Stimulated activated CD4-positive, alpha-beta T cell treated with anti-CD3 and anti-CD28 coated beads, TNF-alpha, amount 100 ng/mL, for 4 hours (primary cell): ENCODE measurements around the gene ACTL8.

Source experiments
- DNase-seq, 3 experiments: peaks; one replicate each; pipeline ENCODE4 v3.0.0-alpha.2; 2020; ENCODE audit warnings: low read depth in 3 of 3

The ACTL8 gene

DNA sequence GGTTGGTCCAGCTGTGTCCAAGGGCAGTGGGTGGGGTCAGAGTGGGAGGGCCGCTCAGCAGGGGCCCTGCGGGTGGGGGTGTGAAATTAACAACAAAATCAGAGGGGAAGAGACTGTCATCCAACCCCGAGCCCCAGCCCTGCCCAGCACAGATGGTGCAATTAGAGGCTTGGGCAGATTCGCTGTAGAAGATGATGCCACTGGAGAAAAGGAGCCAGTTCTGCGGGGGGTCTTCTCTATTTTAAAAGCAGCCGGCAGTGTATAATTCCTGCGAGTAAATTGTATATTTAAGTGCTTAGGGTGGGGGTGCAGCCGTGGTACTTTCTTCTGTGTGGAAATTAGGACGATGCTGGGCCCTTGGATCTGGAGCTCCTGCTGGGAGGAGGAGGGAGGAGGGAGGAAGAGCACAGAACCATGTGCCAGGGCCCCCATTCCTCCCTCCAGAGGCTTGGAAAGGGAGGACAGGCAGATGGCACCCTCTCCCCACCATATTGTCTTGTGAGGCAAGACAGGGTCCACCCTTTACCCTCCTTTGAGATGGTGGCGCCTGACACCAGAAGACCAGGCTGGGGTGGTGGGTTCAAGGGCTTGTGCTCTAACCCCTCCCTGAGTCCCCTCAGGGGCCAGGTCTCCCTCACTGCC, 89.2 kb downstream of the ACTL8 start:
- DNase-seq, result no peak

DNA sequence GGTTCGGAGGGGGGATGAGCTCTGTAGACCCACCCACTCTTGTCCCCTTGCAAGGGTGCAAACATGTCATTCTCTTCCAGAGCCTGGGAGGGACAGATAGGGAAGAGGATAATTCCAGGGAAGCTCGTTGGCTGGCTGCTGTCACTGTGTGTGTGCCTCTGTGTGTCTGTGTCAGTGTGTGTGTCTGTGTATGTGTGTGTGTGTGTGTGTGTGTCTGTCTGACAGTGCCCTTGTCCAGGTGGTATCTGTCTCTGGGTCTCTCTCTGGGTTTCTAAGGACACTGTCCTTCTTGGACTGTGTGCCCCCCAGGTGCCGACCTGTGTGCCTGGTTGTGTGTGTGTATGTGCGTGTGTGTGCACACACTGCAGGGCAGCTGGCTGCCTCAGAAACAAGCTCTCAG, 90.5 kb downstream of the ACTL8 start:
- no peak for DNase-seq

DNA sequence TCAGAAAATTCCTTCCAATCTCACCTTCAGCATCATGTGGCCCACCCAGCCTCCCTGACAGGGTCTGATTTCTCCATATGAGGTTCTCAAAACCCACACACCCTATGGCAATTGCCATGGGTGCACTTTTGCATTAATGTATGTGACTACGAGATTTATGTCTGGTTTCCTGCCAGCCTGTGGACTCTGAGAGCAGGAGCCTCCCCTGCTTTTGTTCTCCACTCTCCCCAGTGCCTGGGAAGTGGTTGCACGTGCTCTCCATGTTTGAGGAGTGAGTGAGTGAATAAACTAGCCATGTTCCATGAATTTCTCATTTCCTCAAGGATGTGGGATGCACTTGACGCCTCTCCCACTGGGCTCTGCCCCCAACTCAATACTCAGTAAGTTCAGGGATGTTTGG, 91.2 kb downstream of the ACTL8 start:
- DNase-seq, result no peak

DNA sequence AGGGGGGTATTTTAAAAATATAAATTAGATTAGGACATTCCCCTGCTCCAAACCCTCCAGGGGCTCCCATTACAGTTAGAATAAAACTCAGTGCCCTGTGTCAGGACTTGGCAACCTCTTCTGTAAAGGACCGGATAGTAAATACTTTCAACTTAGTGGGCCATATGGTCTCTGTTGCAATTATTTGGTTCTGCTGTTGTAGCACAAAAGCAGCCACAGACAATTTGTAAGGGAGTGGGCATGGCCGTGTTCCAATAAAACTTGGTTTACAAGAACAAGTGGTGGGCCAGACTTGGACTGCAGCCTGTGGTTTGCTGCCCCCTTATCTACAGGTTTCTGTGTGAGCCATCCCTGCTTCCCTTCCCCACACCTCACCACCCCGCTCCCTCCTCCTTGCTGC, 92.0 kb downstream of the ACTL8 start:
- DNase-seq, result no peak

DNA sequence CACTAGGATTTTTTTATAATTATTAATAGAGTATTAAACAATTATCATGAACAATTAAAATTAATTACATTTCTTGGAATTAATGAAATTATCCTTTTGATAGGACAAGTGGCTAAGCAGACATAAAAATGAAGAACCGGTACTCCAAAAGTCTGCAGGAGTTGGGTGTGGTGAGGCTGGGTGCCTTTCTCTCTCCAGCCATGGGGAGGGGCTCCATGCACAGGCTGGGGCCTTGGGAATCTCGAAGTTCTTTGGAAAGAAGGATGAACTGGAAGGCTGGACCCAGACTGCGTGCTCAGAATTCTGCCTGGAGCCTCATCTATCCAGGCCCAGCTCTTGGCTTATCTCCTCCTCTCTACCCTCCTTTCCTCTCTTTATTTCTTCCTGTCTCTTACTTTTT, 94.1 kb downstream of the ACTL8 start:
- DNase-seq, result no peak

DNA sequence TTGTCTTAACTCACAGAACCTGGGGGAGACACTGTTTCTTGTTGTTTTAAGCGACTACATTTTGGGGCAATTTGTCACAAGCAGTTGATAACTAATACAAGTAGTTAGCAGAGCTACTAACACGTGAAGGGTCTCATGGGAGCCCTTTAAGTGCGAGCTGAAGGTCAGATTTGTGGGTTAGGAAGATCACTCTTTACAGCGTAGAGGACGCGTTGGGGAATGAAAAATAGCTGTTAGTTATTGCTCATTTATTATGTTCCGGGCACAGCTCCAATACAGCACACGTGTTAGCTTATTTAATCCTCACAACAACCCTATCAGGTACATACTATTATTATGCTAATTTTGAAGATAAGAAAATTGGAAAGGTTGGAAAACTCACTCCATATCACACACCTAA, 95.9 kb downstream of the ACTL8 start:
- DNase-seq, result no peak

DNA sequence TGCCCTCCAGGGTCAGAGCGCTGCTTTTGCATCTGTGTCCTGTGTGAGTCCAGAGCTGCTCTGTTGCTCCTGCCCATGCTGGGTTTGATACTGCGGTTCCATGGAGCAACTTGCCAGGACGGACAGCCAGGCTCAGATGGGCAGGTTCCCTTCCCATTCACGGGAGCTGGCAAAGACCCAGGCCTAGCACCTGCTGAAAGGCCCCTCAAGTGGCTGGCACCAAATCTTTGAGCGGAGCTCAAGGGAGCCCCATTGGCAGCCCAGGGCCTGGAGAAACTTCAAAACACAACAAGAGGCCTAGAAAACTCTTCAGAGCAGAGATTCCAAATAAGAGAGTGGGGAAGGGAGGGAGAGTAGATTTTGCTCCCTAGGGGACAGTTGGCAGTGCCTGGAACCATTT, 97.2 kb downstream of the ACTL8 start:
- DNase-seq, result no peak

DNA sequence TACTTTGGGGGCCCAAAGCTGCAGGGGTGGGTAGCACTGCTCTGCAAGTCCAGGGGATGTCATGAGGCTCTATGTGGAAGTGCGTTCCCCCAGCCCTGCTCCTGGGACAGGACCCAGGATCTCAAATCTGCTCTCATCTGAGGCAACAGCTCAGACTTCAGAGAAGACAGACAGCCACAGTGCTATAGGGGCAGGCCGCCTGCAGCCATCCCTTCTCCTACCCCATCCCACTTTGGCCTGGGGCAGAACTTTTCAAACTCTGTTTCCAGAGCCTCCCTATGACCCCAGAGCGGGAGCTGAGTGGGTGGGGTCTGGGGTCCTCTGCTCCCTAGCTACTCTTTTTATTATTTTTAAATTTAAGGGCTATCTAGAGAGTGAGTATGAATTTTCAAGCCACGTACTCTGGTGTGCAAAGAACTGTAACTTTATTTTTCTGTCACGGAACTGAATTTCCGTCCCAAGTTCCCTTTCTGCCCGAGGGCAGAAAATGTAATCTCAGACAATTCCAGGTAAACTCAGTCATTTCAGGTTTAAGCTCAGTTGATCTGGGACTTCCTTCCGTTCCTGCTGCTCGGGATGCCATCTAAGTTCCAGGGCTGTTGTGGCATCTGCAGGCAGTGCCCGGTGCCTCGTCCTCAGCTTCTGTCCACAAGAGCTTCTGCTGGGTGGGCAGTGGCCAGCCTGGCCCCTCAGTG, 98.3 kb downstream of the ACTL8 start:
- no peak for DNase-seq

DNA sequence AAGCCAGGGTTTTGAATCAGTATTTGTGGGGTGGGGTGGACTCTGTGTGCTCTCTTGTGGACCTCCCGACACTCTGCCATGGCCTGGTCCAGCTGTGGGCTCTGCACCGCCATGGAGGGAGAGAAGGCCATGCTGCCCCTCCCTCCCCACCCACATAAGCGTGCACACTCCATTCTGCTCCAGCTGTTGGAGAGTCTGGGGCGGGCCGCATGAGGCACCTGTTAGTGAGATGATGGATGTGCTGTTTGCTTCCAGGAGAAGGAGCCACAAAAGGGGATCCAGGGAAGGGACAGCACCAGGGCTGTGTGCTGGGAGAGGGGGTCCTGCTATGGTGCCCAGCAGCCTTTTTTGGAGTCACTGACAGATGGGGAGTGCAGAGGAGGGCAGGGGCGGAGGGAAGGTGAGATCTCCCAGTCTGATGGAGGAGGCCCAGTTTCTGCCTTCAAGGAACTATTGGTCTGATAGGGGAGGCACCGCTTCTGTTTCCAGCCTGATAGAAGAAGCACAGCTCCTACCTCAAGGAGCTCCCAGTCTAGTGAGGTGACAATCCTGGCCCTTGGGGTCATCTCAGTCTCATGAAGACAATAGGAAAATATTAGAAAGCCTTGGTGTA, 101.5 kb downstream of the ACTL8 start:
- no peak for DNase-seq

DNA sequence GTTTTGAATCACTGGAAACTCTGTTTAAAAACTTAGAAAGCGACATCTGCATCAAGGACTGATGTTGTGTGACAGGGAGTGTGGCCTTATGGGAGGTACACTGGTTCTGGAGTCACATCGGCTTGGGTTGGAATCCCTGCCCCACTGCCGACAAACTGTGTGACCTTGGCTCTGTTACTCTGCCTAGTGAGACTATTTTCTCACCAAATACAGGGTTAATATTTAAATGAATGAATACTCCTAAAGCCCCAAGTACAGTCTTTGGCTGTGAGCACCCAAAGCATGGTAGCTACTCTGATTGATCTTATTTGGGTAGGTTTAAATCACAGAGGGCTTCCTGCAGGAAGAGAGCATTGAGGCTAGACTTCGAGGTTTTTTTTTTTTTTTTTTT, 102.0 kb downstream of the ACTL8 start:
- DNase-seq, result no peak

DNA sequence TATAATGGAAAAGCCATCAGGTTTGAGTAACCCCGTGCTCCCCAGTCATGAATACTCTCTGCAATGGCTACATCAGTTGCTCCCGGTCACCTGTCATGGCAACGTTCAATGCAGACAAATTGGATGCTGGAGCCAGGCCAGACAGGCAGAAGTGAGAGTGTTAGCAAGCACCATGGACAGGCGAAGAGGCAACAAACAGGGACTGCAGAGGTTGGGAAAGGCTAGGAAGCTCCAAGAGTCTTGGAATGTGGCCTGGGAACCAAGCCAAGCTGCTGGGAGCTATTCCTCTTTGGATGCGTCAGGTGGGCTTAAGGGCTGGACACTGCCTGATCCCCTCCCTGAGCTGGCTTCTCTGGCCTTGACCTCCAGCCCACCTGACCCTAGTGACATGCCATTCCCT, 102.9 kb downstream of the ACTL8 start:
- no peak for DNase-seq

DNA sequence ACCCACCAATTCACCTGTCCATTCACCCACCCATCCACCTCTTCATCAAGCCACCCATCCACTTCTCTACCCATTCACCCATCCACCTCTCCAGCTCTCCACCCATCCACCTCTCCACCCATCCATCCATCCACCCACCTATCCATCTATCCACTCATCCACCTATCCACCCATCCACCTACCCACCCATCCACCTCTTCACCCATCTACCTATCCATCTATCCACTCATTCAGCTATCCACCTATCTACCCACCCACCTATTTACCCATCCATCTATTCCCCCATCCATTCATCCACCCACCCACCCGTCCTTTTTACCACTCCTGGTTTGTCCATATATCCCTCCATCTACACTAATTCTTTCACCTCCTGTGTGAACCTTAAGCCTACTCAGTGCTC, 105.7 kb downstream of the ACTL8 start:
- DNase-seq, result no peak

DNA sequence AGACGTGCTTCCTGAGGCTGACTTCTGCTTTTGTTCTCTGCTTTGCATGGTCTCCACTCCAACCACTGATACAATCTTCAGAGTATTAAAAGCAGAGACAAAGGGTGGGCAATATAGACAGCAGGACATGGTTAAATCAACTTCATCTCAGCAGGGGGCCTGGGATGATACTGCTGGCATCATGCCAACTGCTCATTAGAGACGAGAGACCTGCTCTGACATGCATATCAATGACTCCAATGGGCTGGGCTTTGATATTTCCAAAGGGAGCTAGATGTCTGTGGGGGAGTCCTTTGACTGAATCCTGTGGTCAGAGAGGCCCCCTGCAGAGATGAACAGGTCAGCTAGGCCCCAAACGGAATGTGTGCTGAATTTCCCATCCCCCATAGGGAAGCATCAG, 106.6 kb downstream of the ACTL8 start:
- DNase-seq, result no peak

DNA sequence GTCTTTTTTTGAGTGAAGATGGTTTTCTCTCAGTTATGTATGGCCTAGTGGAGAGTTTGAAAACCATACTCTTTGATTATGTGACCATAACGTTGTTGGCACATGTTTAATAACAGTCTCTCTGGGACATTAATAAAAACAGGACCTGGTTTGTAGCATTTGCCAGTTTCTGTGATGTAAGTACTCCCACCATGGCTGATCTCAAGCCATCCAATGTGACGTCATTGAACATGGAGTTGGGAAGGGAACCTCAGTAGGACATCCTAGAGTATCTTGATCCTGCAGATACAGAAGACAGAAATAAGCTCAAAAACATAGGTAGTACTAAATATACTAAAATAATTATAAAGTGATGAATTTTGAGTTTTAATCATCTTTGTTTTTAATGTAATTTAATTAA, 107.0 kb downstream of the ACTL8 start:
- DNase-seq, result no peak

DNA sequence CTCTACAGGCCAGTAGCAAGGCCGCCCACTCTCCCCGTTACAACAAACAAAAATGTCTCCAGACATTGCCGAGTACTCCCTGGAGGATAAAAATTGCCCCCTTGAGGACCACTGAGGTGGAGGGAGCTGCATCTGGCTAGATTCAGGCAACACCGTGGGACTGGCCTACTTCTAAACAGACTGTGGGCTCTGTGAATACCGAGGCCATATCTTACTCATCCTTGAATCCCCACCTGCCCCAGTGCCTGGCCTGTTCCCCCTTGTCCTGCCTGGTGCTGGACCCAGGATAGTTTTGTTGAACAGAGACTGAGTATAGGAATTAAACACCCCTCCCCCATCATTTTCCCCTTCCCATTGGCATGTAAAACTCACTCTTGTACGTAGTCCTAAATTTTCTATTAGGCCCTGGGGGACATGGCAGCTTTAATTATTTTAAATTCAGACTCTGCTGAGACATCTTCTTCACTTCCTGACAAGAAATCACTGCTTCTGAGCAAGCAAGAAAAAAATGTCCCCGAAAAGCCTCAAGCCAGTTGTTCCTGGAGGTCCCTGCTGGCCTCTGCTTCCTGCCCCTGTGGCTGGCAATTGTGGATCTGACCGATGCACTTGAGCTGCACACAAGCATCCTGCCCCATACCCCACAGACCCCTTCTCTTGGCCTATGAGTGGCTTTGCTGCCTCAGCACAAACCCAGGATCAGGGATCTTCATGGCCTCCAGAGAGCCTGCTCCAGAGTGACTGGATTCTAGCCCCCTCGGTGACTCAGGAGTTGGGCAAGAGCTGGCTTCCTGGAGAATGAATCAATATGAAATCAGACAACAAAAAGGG, 111.0 kb downstream of the ACTL8 start:
- no peak for DNase-seq

DNA sequence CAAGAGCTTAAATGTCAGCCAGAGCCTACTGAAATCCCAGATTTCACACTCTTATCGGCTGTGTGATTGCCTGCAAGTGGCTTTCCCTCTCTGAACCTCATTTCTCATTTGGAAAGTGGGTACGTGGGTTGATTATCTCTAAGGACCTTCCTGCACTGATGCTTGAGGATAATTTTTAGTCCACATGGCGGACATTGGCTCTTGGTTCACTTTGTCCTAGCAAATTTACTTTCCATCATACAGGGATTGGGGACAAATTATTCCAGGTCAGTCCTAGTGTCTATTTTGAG, 111.6 kb downstream of the ACTL8 start:
- DNase-seq, result no peak

DNA sequence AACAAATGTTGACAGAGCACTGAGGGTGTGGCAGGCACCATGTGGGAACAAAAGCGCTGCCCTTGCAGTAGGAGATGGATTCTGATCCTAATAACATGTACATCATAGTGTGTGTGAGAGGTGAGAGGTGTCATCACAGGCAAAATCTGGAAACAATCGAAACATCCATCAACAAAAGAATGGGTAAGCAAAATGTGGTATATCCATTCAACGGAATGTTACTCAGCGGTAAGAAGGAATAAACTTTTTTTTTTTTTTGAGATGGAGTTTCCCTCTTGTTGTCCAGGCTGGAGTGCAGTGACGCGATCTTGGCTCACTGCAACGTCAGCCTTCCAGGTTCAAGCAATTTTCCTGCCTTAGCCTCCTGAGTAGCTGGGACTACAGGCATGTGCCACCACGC, 112.3 kb downstream of the ACTL8 start:
- DNase-seq, result no peak

DNA sequence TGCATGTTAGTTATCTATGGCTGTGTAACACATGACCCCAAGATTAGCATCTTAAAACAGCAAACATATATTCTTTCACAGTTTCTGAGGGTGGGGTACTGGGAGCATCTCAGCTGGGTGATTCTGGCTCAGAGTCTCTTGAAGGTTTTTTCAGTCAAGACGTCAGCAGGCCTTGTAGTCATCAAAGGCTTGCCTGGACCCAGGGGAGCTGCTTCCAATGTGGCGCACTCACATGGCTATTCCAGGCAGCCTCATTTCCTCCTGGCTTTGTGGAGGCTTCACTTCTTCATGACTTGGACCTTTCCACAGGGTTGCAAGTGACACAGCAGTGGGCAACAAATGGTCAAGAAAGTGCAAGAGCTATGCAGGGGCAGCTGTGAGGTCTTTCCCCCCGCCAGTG, 114.7 kb downstream of the ACTL8 start:
- no peak for DNase-seq

DNA sequence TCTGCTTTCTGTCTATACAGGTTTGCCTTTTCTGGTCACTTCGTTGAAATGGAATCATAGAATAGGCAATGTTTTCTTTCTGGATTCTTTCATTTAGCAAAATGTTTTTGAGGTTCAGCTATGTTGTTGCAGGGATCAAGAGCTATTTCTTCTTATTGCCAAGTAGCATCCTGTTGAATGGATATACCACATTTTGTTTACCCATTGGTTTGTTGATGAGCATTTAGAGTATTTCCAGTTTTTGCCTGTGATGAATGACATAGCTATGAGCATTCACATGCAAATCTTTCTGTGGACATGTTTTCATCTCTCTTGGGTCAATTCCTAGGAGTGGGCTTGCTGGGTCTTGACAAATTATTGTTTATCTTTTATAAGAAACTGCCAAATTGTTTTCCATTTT, 115.5 kb downstream of the ACTL8 start:
- DNase-seq, result no peak

DNA sequence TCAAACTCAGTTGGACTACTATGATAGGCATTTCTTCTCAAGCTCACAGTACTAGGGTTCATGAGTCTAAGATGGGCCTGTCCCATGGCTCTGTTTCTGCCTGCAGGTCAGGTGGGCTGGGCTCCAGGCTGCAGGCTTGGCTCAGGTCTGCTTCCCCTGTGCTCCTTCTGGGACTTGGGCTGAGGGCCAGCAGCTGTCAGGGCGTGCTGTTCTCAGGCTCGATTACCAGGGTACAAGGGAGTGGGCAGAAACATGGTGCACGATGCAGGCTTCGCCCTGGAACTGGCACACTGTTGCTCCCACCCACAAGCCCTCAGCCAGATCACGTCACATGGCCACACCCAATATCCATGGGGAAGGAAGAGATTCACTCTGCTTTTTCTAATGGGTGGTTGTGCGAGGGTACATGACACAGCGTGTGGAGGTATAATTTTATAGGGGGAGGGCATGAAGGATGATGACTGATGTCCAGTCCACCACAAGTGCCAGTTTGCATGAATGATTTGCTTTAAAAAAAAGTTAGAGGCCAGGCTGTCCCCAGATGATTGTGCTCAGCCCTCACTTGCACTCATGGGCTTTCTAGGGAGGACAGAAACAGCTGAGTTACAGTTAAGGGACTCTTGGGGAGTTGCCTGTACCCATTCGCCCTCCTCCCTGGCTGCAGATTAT, 118.0 kb downstream of the ACTL8 start:
- no peak for DNase-seq

DNA sequence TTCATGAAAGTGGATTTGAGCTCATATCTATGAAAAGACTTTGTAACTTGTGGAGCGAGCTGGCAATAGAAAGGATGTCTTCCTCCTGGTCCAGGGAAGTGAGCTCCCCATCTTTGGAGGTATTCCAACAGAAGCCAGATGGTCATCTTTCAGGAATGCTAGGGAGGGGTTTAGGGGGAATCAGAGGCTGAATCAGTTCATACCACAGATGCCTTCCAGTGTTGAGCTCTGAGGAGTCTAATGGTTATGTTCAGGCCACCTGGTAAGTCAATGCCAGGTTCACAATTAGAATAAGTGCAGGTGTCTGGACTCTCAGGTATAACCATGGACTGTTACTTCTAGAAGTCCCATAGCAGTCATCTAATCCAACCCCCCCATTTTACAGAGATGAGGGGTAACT, 119.1 kb downstream of the ACTL8 start:
- no peak for DNase-seq

DNA sequence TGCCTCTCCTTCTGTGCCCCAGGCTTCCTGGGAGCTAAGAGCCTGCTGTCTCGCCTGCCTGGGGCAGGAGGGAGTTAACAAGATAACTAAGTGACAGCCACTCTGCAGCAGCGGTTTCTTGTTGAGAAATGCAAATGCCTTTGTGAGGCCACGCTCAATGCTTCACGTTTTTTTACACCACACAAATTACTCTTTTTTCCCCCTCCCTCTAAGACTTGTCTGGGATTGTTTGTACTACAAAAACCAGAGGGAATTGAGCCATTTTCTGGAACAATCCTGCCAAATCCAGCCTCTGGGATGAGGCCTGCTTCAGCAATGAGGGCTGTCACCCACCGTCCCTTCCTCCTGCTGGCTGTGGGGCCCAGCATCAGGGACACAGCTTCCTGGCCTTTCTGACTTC, 119.6 kb downstream of the ACTL8 start:
- no peak for DNase-seq
